GM12864 (cell line): ENCODE measurements around the gene OMG.
"Not testable (repeated sequence)": the region's sequence is repeated elsewhere in the genome, so short reads cannot be mapped to it uniquely, and the experiment has no call there.

Source experiments
- DNase-seq: peaks from one replicate; pipeline ENCODE4 v3.0.0-alpha.2; 2011; ENCODE audit warnings: low read depth
- H3K4me3 ChIP-seq: 2 replicates; pipeline ENCODE4 v1.5.1; 2011; ENCODE audit warnings: mild to moderate bottlenecking, low read depth, low read length, control low read depth
- CTCF ChIP-seq: IDR thresholded peaks from 2 replicates; pipeline ENCODE4 v1.5.1; 2011; ENCODE audit warnings: low read depth, mild to moderate bottlenecking, moderate library complexity, low read length, control low read depth, inconsistent platforms; ENCODE audit errors: missing control alignments

OMG gene

GRCh38 chr17:31313982-31314781, 17.1 kb upstream of the OMG start, which contains the start of gene EVI2B:
Gene EVI2B (minus strand): TSS chr17:31314054. CDS start chr17:31305609, 8,445 bp downstream.
- DNase-seq: peak; percentile 79
- no peak for TF ChIP-seq CTCF
- peak within 1 kb of the TSS; percentile 51 for H3K4me3 ChIP-seq

GRCh38 chr17:31312223-31312622, 15.2 kb upstream of the OMG start:
- DNase-seq: not testable (repeated sequence)
- peak overlapping the region; percentile 51 for H3K4me3 ChIP-seq

- peak overlapping the region; percentile 51 for H3K4me3 ChIP-seq
- DNase-seq: no peak
- no peak for TF ChIP-seq CTCF
Measured at GRCh38 chr17:31311526-31311925, 14.5 kb upstream of the OMG start.

GRCh38 chr17:31310886-31311285, 13.8 kb upstream of the OMG start:
- peak; percentile 56 for DNase-seq
- TF ChIP-seq CTCF: no peak
- H3K4me3 ChIP-seq: peak overlapping the region; percentile 51

GRCh38 chr17:31310260-31310659, 13.2 kb upstream of the OMG start:
- no peak for TF ChIP-seq CTCF
- no peak for DNase-seq
- H3K4me3 ChIP-seq: peak overlapping the region; percentile 51

GRCh38 chr17:31309556-31309955, 12.5 kb upstream of the OMG start:
- DNase-seq: peak; percentile 67
- TF ChIP-seq CTCF: no peak
- peak overlapping the region; percentile 51; the same call in 1 of the 2 replicates for H3K4me3 ChIP-seq

GRCh38 chr17:31308372-31309334, 11.6 kb upstream of the OMG start:
- no peak for DNase-seq
- no peak for TF ChIP-seq CTCF
- peak overlapping the region; percentile 14; the same call in 1 of the 2 replicates for H3K4me3 ChIP-seq
